Measurements from ENCODE around the gene MYO10. TPM values are rescaled to one million over a fixed set of nuclear protein-coding genes. Genes with fewer than 3 reads are reported as not detected.
"Not testable (repeated sequence)": the region's sequence is repeated elsewhere in the genome, so short reads cannot be mapped to it uniquely, and the experiment has no call there.

Gene MYO10
- polyA plus RNA-seq, 1 donor, result 30.7 TPM

DNA sequence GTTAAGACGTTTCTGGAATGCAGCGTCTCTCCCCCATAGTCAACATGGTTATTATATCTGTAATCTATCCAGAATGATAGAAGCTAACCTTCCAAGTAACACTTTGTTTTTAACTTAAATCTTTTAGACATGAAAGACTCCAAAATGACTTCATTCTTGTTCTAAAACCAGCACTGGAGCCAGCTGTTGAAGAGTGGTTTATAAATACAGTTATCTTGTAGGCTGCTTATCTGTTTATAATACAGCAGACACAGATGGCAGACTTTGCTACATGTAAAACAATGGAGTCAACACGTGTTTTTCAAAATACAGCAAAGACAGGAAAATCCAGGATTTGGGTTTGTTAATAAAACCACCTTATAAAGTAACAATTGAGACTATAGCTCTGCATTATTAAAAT, 270.5 kb downstream of the MYO10 start:
- Histone ChIP-seq H3K27ac (ENCODE audit: low read length) (no peak overlapping the region), H3K27me3 (ENCODE audit: control insufficient read depth, insufficient read depth, low read length) (no peaks in the 10 kb centered on the region), H3K4me1 (ENCODE audit: control insufficient read depth, insufficient read depth, low read length) (no peaks in the 10 kb centered on the region), H3K9me3 (ENCODE audit: control insufficient read depth, low read depth, low read length) (no peaks in the 10 kb centered on the region), H3K4me3 (ENCODE audit: low read length) (no peak overlapping the region), H3K36me3 (ENCODE audit: control insufficient read depth, insufficient read depth, low read length) (peaks cover 58% of the 10 kb centered on the region)
- DNase-seq, result no peak
- WGBS (ENCODE audit: insufficient coverage, low lambda C conversion rate), result 53% methylated on average over 3 of the region's 3 CpGs

DNA sequence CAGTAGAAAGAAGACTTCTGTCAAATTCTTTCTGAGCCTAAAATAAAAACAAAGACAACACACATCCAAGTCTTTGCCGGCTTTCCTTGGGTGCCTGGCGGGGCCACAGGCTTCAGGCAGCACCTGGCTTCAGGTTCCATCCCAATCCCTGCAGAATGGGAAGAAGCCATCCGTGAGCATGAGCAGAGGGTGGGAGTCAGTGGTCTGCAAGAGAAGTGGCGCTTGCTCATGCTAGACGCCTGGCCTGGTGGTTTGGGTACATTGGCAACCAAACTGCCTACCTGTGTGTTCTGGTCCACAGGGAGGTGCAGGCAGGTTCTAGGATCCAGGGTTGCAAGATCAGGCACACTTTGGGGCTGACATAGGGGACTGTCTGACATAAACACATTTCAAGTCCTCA, 271.7 kb downstream of the MYO10 start:
- Histone ChIP-seq H3K36me3 (ENCODE audit: control insufficient read depth, insufficient read depth, low read length) (peaks cover 49% of the 10 kb centered on the region), H3K9me3 (ENCODE audit: control insufficient read depth, low read depth, low read length) (no peaks in the 10 kb centered on the region), H3K4me3 (ENCODE audit: low read length) (no peak overlapping the region), H3K27ac (ENCODE audit: low read length) (no peak overlapping the region), H3K4me1 (ENCODE audit: control insufficient read depth, insufficient read depth, low read length) (no peaks in the 10 kb centered on the region), H3K27me3 (ENCODE audit: control insufficient read depth, insufficient read depth, low read length) (no peaks in the 10 kb centered on the region)
- WGBS (ENCODE audit: insufficient coverage, low lambda C conversion rate), result no CpG with 5 or more reads among the region's 5 CpGs
- no peak for DNase-seq

DNA sequence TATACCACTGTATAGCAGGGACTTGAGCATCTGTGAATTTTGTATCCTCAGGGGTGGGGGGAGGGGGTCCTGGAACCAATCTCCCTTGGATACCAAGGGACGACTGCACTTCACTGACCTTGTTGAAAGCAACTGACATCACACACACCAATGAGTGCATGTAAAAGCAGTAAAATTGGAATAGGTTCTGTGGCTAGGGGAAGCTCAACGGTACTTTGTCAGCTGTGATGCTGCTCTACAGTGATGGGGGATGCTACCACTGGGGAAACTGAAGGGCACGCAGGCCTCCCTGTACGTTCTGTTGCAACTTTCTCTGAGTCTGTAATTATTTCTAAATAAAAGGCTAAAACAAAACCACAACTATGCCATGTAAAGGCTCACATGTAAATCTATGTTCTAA, 272.2 kb downstream of the MYO10 start:
- H3K36me3 ChIP-seq (ENCODE audit: control insufficient read depth, insufficient read depth, low read length), result peaks cover 47% of the 10 kb centered on the region
- H3K4me1 ChIP-seq (ENCODE audit: control insufficient read depth, insufficient read depth, low read length), result no peaks in the 10 kb centered on the region
- no peaks in the 10 kb centered on the region for H3K9me3 ChIP-seq (ENCODE audit: control insufficient read depth, low read depth, low read length)
- 80% methylated on average over 1 of the region's 4 CpGs for WGBS (ENCODE audit: insufficient coverage, low lambda C conversion rate)
- no peak overlapping the region for H3K4me3 ChIP-seq (ENCODE audit: low read length)
- no peak overlapping the region for H3K27ac ChIP-seq (ENCODE audit: low read length)
- no peaks in the 10 kb centered on the region for H3K27me3 ChIP-seq (ENCODE audit: control insufficient read depth, insufficient read depth, low read length)
- DNase-seq, result no peak

DNA sequence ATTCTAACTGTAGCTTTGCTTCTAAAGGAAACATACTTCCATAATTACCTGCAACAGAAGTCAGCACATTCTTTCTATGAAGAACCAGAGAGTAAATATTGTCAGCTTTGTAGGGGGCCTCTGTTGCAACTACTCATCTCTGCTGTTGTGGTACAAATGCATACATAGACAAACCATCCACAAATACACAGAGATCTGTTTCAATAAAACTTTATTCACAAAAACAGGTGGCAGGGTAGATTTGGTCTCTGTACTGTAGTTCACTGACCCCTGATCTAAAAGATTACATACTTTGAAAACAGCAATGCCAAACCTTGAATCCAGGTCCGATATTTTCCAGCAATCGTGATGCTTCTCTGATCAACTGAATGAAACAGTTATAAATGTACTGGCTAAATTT, 274.4 kb downstream of the MYO10 start:
- DNase-seq, result no peak
- Histone ChIP-seq H3K4me1 (ENCODE audit: control insufficient read depth, insufficient read depth, low read length) (no peaks in the 10 kb centered on the region), H3K27ac (ENCODE audit: low read length) (no peak overlapping the region), H3K9me3 (ENCODE audit: control insufficient read depth, low read depth, low read length) (no peaks in the 10 kb centered on the region), H3K36me3 (ENCODE audit: control insufficient read depth, insufficient read depth, low read length) (peaks cover 26% of the 10 kb centered on the region), H3K27me3 (ENCODE audit: control insufficient read depth, insufficient read depth, low read length) (no peaks in the 10 kb centered on the region), H3K4me3 (ENCODE audit: low read length) (no peak overlapping the region)
- WGBS (ENCODE audit: insufficient coverage, low lambda C conversion rate), result no CpG with 5 or more reads among the region's 2 CpGs

DNA sequence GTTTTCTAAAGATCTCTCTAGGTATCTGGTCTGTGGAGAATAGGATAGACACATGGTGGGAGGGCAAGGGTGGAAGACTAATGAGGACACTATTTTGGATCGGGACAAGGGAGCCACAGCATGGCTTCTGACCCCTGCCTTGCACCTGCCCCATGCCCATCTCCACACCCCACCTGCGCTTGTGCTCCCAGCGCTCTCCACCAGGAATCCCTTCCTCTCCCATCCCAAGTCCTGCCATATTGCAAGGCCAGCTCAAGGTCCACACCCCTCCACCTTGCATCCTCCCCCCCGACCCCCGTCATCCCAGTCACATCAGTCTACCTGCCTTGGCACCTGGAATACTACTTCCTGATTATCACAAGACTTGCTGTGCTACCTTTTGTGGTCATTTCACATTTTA, 275.1 kb downstream of the MYO10 start:
- H3K9me3 ChIP-seq (ENCODE audit: control insufficient read depth, low read depth, low read length), result no peaks in the 10 kb centered on the region
- no peaks in the 10 kb centered on the region for H3K4me1 ChIP-seq (ENCODE audit: control insufficient read depth, insufficient read depth, low read length)
- no peak for DNase-seq
- H3K27ac ChIP-seq (ENCODE audit: low read length), result no peak overlapping the region
- H3K36me3 ChIP-seq (ENCODE audit: control insufficient read depth, insufficient read depth, low read length), result peaks cover 18% of the 10 kb centered on the region
- no peak overlapping the region for H3K4me3 ChIP-seq (ENCODE audit: low read length)
- no CpG with 5 or more reads among the region's 5 CpGs for WGBS (ENCODE audit: insufficient coverage, low lambda C conversion rate)
- H3K27me3 ChIP-seq (ENCODE audit: control insufficient read depth, insufficient read depth, low read length), result no peaks in the 10 kb centered on the region

GRCh38 chr5:16659536-16659935, 276.6 kb downstream of the MYO10 start:
- H3K4me1 ChIP-seq (ENCODE audit: control insufficient read depth, insufficient read depth, low read length), result no peaks in the 10 kb centered on the region
- 100% methylated on average over 1 of the region's 1 CpG for WGBS (ENCODE audit: insufficient coverage, low lambda C conversion rate)
- H3K4me3 ChIP-seq (ENCODE audit: low read length), result no peak overlapping the region
- peaks cover 9% of the 10 kb centered on the region for H3K36me3 ChIP-seq (ENCODE audit: control insufficient read depth, insufficient read depth, low read length)
- H3K27me3 ChIP-seq (ENCODE audit: control insufficient read depth, insufficient read depth, low read length), result no peaks in the 10 kb centered on the region
- no peak for DNase-seq
- H3K9me3 ChIP-seq (ENCODE audit: control insufficient read depth, low read depth, low read length), result no peaks in the 10 kb centered on the region
- H3K27ac ChIP-seq (ENCODE audit: low read length), result no peak overlapping the region

GRCh38 chr5:16656561-16657191, 279.4 kb downstream of the MYO10 start:
- no peak overlapping the region for H3K27ac ChIP-seq (ENCODE audit: low read length)
- H3K36me3 ChIP-seq (ENCODE audit: control insufficient read depth, insufficient read depth, low read length), result no peaks in the 10 kb centered on the region
- 100% methylated on average over 1 of the region's 2 CpGs for WGBS (ENCODE audit: insufficient coverage, low lambda C conversion rate)
- no peak overlapping the region for H3K4me3 ChIP-seq (ENCODE audit: low read length)
- no peaks in the 10 kb centered on the region for H3K27me3 ChIP-seq (ENCODE audit: control insufficient read depth, insufficient read depth, low read length)
- H3K9me3 ChIP-seq (ENCODE audit: control insufficient read depth, low read depth, low read length), result no peaks in the 10 kb centered on the region
- H3K4me1 ChIP-seq (ENCODE audit: control insufficient read depth, insufficient read depth, low read length), result no peaks in the 10 kb centered on the region
- no peak for DNase-seq

GRCh38 chr5:16654647-16655334, 281.3 kb downstream of the MYO10 start:
- Histone ChIP-seq H3K4me1 (ENCODE audit: control insufficient read depth, insufficient read depth, low read length) (no peaks in the 10 kb centered on the region), H3K4me3 (ENCODE audit: low read length) (no peak overlapping the region), H3K27me3 (ENCODE audit: control insufficient read depth, insufficient read depth, low read length) (no peaks in the 10 kb centered on the region), H3K9me3 (ENCODE audit: control insufficient read depth, low read depth, low read length) (no peaks in the 10 kb centered on the region), H3K27ac (ENCODE audit: low read length) (no peak overlapping the region), H3K36me3 (ENCODE audit: control insufficient read depth, insufficient read depth, low read length) (no peaks in the 10 kb centered on the region)
- no CpG with 5 or more reads among the region's 6 CpGs for WGBS (ENCODE audit: insufficient coverage, low lambda C conversion rate)
- DNase-seq, result no peak

DNA sequence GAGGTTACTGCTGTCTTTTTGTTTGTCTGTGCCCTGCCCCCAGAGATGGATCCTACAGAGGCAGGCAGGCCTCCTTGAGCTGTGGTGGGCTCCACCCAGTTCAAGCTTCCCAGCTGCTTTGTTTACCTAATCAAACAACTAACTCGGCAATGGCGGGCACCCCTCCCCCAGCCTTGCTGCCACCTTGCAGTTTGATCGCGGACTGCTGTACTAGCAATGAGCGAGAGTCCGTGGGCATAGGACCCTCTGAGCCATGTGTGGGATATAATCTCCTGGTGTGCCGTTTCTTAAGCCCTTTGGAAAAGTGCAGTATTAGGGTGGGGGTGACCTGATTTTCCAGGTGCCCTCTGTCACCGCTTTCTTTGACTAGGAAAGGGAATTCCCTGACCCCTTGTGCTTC, 287.3 kb downstream of the MYO10 start:
- H3K27me3 ChIP-seq (ENCODE audit: control insufficient read depth, insufficient read depth, low read length); H3K27ac ChIP-seq (ENCODE audit: low read length); H3K4me3 ChIP-seq (ENCODE audit: low read length); H3K4me1 ChIP-seq (ENCODE audit: control insufficient read depth, insufficient read depth, low read length); H3K9me3 ChIP-seq (ENCODE audit: control insufficient read depth, low read depth, low read length); H3K36me3 ChIP-seq (ENCODE audit: control insufficient read depth, insufficient read depth, low read length); DNase-seq: not testable (repeated sequence)
- WGBS (ENCODE audit: insufficient coverage, low lambda C conversion rate), result no CpG with 5 or more reads among the region's 8 CpGs

GRCh38 chr5:16644301-16644889, 291.7 kb downstream of the MYO10 start:
- H3K27ac ChIP-seq (ENCODE audit: low read length), result no peak overlapping the region
- H3K36me3 ChIP-seq (ENCODE audit: control insufficient read depth, insufficient read depth, low read length), result no peaks in the 10 kb centered on the region
- no peaks in the 10 kb centered on the region for H3K9me3 ChIP-seq (ENCODE audit: control insufficient read depth, low read depth, low read length)
- H3K4me3 ChIP-seq (ENCODE audit: low read length), result no peak overlapping the region
- 95% methylated on average over 4 of the region's 11 CpGs for WGBS (ENCODE audit: insufficient coverage, low lambda C conversion rate)
- H3K27me3 ChIP-seq (ENCODE audit: control insufficient read depth, insufficient read depth, low read length), result peaks cover 2% of the 10 kb centered on the region
- no peak for DNase-seq
- H3K4me1 ChIP-seq (ENCODE audit: control insufficient read depth, insufficient read depth, low read length), result no peaks in the 10 kb centered on the region
